GM19025 (cell line): Measurements from ENCODE around the gene PFN1.

Experiments used
- ATAC-seq: cut with Tn5 transposase; IDR thresholded peaks from one replicate; pipeline ENCODE4 v1.9.1; 2021; ENCODE audit warnings: mild to moderate bottlenecking, low read depth, moderate library complexity; ENCODE audit not compliant: unreplicated experiment

The PFN1 gene

DNA sequence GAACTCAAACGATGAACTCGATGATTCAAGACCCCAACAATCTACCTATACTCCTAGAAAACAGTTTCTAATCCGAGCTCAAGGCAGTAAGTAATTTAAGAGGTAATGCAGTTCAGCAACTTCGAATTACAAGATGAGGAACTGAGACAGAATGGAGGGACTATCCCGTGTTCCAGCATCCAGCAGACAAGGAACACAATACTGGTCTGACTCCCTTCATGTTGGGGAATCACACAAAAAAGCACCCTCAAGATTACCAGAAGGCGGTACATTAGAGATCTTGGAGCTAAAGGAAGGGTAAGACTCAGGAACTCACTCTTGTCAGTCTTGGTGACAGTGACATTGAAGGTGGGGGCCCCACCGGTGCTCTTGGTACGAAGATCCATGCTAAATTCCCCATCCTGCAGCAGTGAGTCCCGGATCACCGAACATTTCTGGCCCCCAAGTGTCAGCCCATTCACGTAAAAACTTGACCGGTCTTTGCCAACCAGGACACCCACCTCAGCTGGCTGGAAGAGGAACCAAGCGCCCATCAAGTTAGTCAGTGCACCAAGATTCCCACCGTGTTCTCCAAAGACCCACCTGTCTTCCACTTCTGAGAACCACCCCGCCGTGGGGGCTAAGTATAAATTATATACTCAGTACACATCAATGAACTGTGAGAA, 1.9 kb downstream of the PFN1 start:
- no peak for ATAC-seq

- ATAC-seq: no peak
Observed at GRCh38 chr17:4945944-4946280, 2.4 kb downstream of the PFN1 start.

- no peak for ATAC-seq
Observed at GRCh38 chr17:4945176-4945943, 3.0 kb downstream of the PFN1 start.

- ATAC-seq: no peak
Observed at GRCh38 chr17:4944554-4945175, 3.7 kb downstream of the PFN1 start.

DNA sequence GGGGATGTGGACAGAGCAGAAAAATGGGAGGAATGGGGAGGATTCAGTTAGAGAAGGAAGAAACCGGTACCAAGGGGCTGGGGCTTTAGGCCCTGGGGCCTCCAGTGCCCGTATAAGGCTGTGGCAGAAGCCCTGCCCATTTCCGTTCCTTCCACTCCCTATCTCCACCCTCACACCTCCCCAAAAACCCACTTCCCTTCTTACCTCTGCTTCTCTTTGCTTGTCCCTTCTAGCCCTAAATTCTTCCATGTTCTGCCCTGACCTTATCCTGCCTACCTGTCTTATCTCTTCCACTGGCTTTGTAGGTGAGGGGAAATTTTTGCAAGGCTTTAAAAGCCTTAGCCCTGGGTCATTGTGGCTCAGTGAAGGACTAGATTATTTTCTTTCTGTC, 4.2 kb downstream of the PFN1 start:
- no peak for ATAC-seq

- no peak for ATAC-seq
Observed at GRCh38 chr17:4942760-4943508, 5.4 kb downstream of the PFN1 start.

DNA sequence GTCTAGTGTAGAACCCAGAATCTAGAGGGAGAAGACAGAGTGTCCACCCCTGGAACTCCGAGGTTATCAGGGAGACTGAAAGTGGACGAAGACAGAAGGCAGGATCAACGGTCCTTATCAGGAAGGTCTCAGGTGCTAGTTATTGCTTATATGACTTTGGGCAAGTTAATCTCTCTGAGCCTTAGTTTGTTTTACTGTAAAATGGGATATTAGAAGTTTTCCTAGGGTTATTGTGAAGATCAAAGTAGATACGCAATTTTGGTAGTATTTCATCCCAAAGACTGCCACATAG, 7.1 kb downstream of the PFN1 start:
- no peak for ATAC-seq

- no peak for ATAC-seq
Observed at GRCh38 chr17:4940555-4941318, 7.6 kb downstream of the PFN1 start.

- ATAC-seq: peak; percentile 84
Observed at GRCh38 chr17:4939796-4940554, 8.4 kb downstream of the PFN1 start, which contains the start of the genes RNF167 and SLC25A11. TSS of gene RNF167 (plus strand) at chr17:4940268. CDS start at chr17:4940910, 642 bp downstream. TSS of gene SLC25A11 (minus strand) at chr17:4940046. CDS start at chr17:4939910, 136 bp downstream.

- no peak for ATAC-seq
Observed at GRCh38 chr17:4939546-4939795, 8.9 kb downstream of the PFN1 start.

DNA sequence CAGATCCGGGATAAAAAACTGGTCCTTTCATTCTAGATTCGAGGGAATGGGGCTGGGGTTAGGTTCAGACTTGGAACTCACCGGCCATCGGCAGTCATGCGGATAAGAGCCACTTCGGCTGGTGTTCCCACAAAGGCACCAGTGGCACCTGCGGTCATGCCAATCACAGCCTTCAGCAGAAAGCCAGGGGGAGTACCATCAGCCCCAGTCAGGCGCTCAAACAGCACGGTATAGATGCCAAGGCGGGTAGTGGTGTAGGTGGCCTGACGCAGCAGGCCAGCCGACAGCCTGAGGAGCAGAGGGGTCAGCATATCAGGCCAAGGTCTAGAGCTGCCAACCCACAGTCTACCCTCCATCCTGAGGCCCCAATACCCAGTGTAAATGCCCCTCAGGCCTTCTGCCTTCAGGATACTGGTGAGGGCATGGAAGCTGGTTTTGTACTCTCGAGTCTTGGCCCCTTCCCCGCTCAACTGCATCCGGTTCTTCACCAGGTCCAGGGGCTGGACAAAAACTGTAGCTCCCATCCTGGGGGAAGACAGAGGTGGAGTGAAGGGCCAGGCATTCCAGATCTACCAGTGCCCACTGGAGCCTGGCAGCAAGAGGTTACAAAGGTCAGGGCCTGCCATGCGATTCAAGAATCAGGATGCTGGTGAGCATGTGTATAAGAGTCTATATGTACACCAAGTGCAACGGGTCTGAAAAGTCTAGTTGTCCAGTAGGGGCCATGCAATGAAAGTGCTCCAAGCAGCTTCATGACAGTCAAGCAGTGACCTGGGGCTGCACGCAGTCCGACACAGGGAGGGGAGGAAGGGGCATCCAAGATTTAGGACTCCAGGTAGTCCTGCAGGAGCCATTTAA, 9.4 kb downstream of the PFN1 start:
- no peak for ATAC-seq

DNA sequence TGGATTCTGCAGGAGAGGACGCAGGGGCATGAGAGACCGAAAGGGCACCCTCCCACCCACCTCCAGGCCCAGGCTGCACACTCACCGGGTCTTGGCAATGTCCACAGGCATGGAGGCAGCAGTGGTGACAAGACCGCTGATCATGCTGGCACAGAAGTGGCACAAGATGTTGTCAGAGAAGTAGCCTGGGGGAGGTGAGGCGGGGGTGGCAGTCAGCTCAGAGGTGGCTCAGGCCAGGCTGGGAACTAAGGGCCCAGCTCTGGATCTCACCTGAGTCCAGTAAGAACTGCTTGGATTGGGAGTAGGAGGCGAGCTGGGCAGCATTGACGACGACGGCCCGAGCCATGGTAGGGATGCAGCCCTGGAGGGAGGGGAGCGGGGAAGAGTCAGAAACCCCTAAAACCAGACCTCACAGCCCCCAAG, 10.2 kb downstream of the PFN1 start:
- no peak for ATAC-seq

- no peak for ATAC-seq
Observed at GRCh38 chr17:4937553-4937952, 10.8 kb downstream of the PFN1 start.

DNA sequence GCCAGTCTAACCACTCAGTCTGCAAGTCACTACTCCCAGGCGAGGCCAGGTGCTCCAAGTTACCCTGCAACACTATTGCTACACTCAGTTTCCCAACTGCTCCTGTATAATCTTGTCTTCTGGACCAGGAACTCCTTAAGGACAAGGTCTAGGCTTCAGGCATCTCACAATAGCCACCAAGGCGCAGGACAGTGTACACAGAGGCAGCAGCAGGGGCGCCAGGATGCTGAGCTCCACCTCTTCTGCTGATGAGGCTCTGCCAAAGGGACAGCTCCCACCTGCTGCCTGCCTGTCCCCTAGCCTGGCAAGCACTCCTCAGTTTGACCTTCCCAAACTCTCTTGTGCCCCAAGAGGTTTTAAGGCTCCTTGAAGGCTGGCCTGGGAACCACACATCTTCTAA, 11.9 kb downstream of the PFN1 start:
- ATAC-seq: no peak

DNA sequence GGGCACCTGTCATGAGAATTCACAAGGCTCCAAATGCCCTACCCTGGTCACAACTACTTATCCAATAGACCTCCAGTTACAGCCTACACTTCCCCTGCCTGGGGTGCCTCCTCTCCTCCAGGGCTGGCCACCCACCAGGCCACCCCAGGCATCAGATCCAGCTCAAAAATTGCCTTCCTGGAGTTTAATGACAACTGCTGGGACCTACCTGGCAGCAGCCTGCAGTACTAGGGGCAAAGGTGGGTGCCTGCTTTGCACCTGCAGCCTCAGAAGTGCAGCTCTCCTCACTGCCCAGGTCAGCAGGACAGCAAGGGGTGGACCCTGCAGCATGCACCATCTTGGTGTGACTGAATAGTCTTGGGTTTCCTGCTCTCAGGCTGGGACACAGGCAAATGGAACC, 12.7 kb downstream of the PFN1 start:
- no peak for ATAC-seq

DNA sequence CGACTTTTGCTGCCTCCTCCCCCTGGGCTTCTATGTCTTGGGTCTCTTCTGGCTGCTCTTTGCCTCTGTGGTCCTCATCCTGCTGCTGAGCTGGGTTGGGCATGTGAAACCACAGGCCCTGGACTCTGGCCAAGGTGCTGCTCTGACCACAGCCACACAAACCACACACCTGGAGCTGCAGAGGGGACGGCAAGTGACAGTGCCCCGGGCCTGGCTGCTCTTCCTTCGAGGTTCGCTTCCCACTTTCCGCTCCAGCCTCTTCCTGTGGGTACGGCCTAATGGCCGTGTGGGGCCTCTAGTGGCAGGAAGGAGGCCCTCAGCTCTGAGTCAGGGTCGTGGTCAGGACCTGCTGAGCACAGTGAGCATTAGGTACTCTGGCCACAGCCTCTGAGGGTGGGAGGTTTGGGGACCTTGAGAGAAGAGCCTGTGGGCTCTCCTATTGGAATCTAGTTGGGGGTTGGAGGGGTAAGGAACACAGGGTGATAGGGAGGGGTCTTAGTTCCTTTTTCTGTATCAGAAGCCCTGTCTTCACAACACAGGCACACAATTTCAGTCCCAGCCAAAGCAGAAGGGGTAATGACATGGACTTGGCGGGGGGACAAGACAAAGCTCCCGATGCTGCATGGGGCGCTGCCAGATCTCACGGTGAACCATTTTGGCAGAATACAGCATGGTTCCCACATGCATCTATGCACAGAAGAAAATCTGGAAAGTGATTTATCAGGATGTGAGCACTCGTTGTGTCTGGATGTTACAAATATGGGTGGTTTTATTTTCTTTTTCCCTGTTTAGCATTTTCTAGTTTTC, 14.0 kb downstream of the PFN1 start:
- no peak for ATAC-seq

- no peak for ATAC-seq
Observed at GRCh38 chr17:4933646-4934045, 14.7 kb downstream of the PFN1 start.

DNA sequence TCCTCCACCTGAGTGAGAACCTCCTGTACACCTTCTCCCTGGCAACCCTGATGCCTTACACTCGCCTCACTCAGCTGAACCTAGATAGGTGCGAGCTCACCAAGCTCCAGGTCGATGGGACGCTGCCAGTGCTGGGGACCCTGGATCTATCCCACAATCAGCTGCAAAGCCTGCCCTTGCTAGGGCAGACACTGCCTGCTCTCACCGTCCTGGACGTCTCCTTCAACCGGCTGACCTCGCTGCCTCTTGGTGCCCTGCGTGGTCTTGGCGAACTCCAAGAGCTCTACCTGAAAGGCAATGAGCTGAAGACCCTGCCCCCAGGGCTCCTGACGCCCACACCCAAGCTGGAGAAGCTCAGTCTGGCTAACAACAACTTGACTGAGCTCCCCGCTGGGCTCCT, 15.6 kb downstream of the PFN1 start:
- no peak for ATAC-seq
